ENCODE data around the gene IGLON5. TPM values are rescaled to one million over a fixed set of nuclear protein-coding genes. Genes with fewer than 3 reads are reported as not detected.

Gene IGLON5
- total RNA-seq, 1 donor from 2014 or later, result 18.0 TPM

GRCh38 chr19:51341976-51342580 is 30.6 kb downstream of the IGLON5 start, which contains the start of gene VSIG10L:
Gene VSIG10L, minus strand, starts transcription at chr19:51342139. Its CDS starts 15 bp downstream, at chr19:51342124.
- Mint-ChIP-seq H3K4me1 (ENCODE audit: unreplicated experiment) (peaks cover 24% of the 10 kb centered on the region), H3K27ac (peak within 1 kb of the TSS; percentile 62), H3K36me3 (peaks cover 3% of the 10 kb centered on the region), H3K27me3 (peaks cover 12% of the 10 kb centered on the region), H3K9me3 (no peaks in the 10 kb centered on the region), H3K4me3 (peak within 1 kb of the TSS; percentile 79)
- TF ChIP-seq CTCF (conservative IDR thresholded peaks at IDR 0.05), result no peak
- no peak for DNase-seq (ENCODE audit: extremely low spot score, unreplicated experiment)

- peaks cover 7% of the 10 kb centered on the region for H3K36me3 Mint-ChIP-seq
- no peak for TF ChIP-seq CTCF (conservative IDR thresholded peaks at IDR 0.05)
- no peaks in the 10 kb centered on the region for H3K9me3 Mint-ChIP-seq
- peak overlapping the region; percentile 19 for H3K27ac Mint-ChIP-seq
- H3K4me3 Mint-ChIP-seq, result peak overlapping the region; percentile 76
- H3K27me3 Mint-ChIP-seq, result peaks cover 12% of the 10 kb centered on the region
- H3K4me1 Mint-ChIP-seq (ENCODE audit: unreplicated experiment), result peaks cover 28% of the 10 kb centered on the region
- no peak for DNase-seq (ENCODE audit: extremely low spot score, unreplicated experiment)
Observed at GRCh38 chr19:51342631-51343569, 31.5 kb downstream of the IGLON5 start.

GRCh38 chr19:51345076-51345620 is 33.7 kb downstream of the IGLON5 start:
- Mint-ChIP-seq H3K27ac (no peak overlapping the region), H3K4me3 (no peak overlapping the region), H3K36me3 (peaks cover 7% of the 10 kb centered on the region), H3K4me1 (ENCODE audit: unreplicated experiment) (peaks cover 19% of the 10 kb centered on the region), H3K9me3 (no peaks in the 10 kb centered on the region), H3K27me3 (peaks cover 12% of the 10 kb centered on the region)
- DNase-seq (ENCODE audit: extremely low spot score, unreplicated experiment), result no peak
- no peak for TF ChIP-seq CTCF (conservative IDR thresholded peaks at IDR 0.05)

GRCh38 chr19:51346742-51347141 is 35.3 kb downstream of the IGLON5 start:
- TF ChIP-seq CTCF (conservative IDR thresholded peaks at IDR 0.05), result no peak
- no peak overlapping the region for H3K27ac Mint-ChIP-seq
- H3K4me3 Mint-ChIP-seq, result no peak overlapping the region
- H3K27me3 Mint-ChIP-seq, result peaks cover 5% of the 10 kb centered on the region
- peaks cover 15% of the 10 kb centered on the region for H3K4me1 Mint-ChIP-seq (ENCODE audit: unreplicated experiment)
- no peaks in the 10 kb centered on the region for H3K9me3 Mint-ChIP-seq
- H3K36me3 Mint-ChIP-seq, result peaks cover 9% of the 10 kb centered on the region
- no peak for DNase-seq (ENCODE audit: extremely low spot score, unreplicated experiment)

GRCh38 chr19:51347209-51347928 is 35.9 kb downstream of the IGLON5 start:
- Mint-ChIP-seq H3K36me3 (peaks cover 15% of the 10 kb centered on the region), H3K4me3 (no peak overlapping the region), H3K4me1 (ENCODE audit: unreplicated experiment) (peaks cover 12% of the 10 kb centered on the region), H3K27me3 (peaks cover 3% of the 10 kb centered on the region), H3K27ac (no peak overlapping the region), H3K9me3 (no peaks in the 10 kb centered on the region)
- DNase-seq (ENCODE audit: extremely low spot score, unreplicated experiment), result no peak
- no peak for TF ChIP-seq CTCF (conservative IDR thresholded peaks at IDR 0.05)
